ENCODE data around the gene TLL1.

GRCh38 chr4:166034965-166035364 is 161.9 kb downstream of the TLL1 start:
- TF ChIP-seq NANOG (IDR thresholded peaks at IDR 0.05; ENCODE audit: borderline replicate concordance) (no peak), POLR2AphosphoS5 (IDR thresholded peaks at IDR 0.05; ENCODE audit: low read depth) (no peak), JUNB (IDR thresholded peaks at IDR 0.05; ENCODE audit: unreplicated experiment) (no peak), EZH2 (IDR thresholded peaks at IDR 0.05; ENCODE audit: low read depth, unreplicated experiment) (no peak), REST (IDR thresholded peaks at IDR 0.05; ENCODE audit: unreplicated experiment) (no peak), STAT1 (IDR thresholded peaks at IDR 0.05; ENCODE audit: unreplicated experiment) (no peak), EZH2phosphoT487 (IDR thresholded peaks at IDR 0.05; ENCODE audit: unreplicated experiment) (no peak), ETS1 (IDR thresholded peaks at IDR 0.05) (no peak), CREB1 (CRISPR knock-in tag; IDR thresholded peaks at IDR 0.05; ENCODE audit: low read depth) (no peak), ZNF462 (CRISPR knock-in tag; IDR thresholded peaks at IDR 0.05) (no peak), ZNF114 (CRISPR knock-in tag; IDR thresholded peaks at IDR 0.05) (no peak), ZNF331 (CRISPR knock-in tag; IDR thresholded peaks at IDR 0.05; ENCODE audit: low read depth) (no peak)
- TF ChIP-seq, protein P1, sequence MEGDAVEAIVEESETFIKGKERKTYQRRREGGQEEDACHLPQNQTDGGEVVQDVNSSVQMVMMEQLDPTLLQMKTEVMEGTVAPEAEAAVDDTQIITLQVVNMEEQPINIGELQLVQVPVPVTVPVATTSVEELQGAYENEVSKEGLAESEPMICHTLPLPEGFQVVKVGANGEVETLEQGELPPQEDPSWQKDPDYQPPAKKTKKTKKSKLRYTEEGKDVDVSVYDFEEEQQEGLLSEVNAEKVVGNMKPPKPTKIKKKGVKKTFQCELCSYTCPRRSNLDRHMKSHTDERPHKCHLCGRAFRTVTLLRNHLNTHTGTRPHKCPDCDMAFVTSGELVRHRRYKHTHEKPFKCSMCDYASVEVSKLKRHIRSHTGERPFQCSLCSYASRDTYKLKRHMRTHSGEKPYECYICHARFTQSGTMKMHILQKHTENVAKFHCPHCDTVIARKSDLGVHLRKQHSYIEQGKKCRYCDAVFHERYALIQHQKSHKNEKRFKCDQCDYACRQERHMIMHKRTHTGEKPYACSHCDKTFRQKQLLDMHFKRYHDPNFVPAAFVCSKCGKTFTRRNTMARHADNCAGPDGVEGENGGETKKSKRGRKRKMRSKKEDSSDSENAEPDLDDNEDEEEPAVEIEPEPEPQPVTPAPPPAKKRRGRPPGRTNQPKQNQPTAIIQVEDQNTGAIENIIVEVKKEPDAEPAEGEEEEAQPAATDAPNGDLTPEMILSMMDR (conservative IDR thresholded peaks at IDR 0.05; ENCODE audit: low read depth in 2 of 2), result no peak

All from GM23338 (cell line).